Keratinocyte (primary cell): ENCODE data around the gene TTC39B. TPM values are rescaled to one million over a fixed set of nuclear protein-coding genes. Genes with fewer than 3 reads are reported as not detected.

Experiments used
- DNase-seq: peaks from one replicate; pipeline ENCODE4 v3.0.0-alpha.2; 2011; ENCODE audit warnings: low read depth, missing footprints, low spot score
- FAIRE-seq: peaks from 2 replicates; lab custom pipeline; 2011; peaks lifted over from hg19 to GRCh38; lab: Jason Lieb, UNC
- H2AFZ ChIP-seq: 2 replicates; pipeline ENCODE4 v1.6.0; 2012; ENCODE audit warnings: low read length, control low read depth, inconsistent platforms; ENCODE audit not compliant: control insufficient read depth
- H3K27ac ChIP-seq: 2 replicates; pipeline ENCODE4 v1.5.1; 2011; ENCODE audit warnings: low read length; ENCODE audit not compliant: control insufficient read depth, insufficient read depth
- H3K27me3 ChIP-seq: 3 replicates; pipeline ENCODE4 v1.6.0; 2011; ENCODE audit warnings: low read length; ENCODE audit not compliant: control insufficient read depth, insufficient read depth; ENCODE audit errors: extremely low read depth
- H3K36me3 ChIP-seq, 2 experiments: 2 replicates in 1 of 2; 3 replicates in 1 of 2; pipeline ENCODE4 v1.5.1; 2011; ENCODE audit warnings: low read length in 2 of 2, mild to moderate bottlenecking in 1 of 2; ENCODE audit not compliant: control insufficient read depth in 2 of 2, insufficient read depth in 2 of 2; ENCODE audit errors: extremely low read depth in 1 of 2
- H3K4me1 ChIP-seq: 3 replicates; pipeline ENCODE4 v1.5.1; 2011; ENCODE audit warnings: low read length; ENCODE audit not compliant: control insufficient read depth, insufficient read depth; ENCODE audit errors: extremely low read depth
- H3K4me2 ChIP-seq: 3 replicates; pipeline ENCODE4 v1.6.0; 2011; ENCODE audit warnings: low read depth, low read length; ENCODE audit not compliant: control insufficient read depth, insufficient read depth; ENCODE audit errors: extremely low read depth
- H3K4me3 ChIP-seq, 3 experiments: fragments of 200-600 bp in 1 of 3; sonication (generic) in 1 of 3; 2 replicates in 2 of 3; 3 replicates in 1 of 3; pipeline ENCODE4 v1.5.1; 2011 to 2016; ENCODE audit warnings: low read length in 3 of 3, mild to moderate bottlenecking in 3 of 3, control low read depth in 2 of 3, inconsistent platforms in 1 of 3, low read depth in 1 of 3, mixed read lengths in 1 of 3, mixed run types in 1 of 3, moderate library complexity in 1 of 3; ENCODE audit not compliant: control insufficient read depth in 2 of 3, insufficient read depth in 2 of 3; ENCODE audit errors: extremely low read depth in 1 of 3
- H3K79me2 ChIP-seq: 2 replicates; pipeline ENCODE4 v1.6.0; 2012; ENCODE audit warnings: low read length; ENCODE audit not compliant: control insufficient read depth, insufficient read depth
- H3K9ac ChIP-seq: 3 replicates; pipeline ENCODE4 v1.6.0; 2011; ENCODE audit warnings: low read length; ENCODE audit not compliant: control insufficient read depth, insufficient read depth; ENCODE audit errors: extremely low read depth
- H3K9me1 ChIP-seq: 3 replicates; pipeline ENCODE4 v1.6.0; 2011; ENCODE audit warnings: low read length; ENCODE audit not compliant: control insufficient read depth, insufficient read depth; ENCODE audit errors: extremely low read depth
- H3K9me3 ChIP-seq: 2 replicates; pipeline ENCODE4 v1.5.1; 2012; ENCODE audit warnings: low read depth, low read length; ENCODE audit not compliant: control insufficient read depth
- H4K20me1 ChIP-seq: 3 replicates; pipeline ENCODE4 v1.6.0; 2011; ENCODE audit warnings: low read length; ENCODE audit not compliant: control insufficient read depth, insufficient read depth; ENCODE audit errors: extremely low read depth
- EZH2 ChIP-seq: IDR thresholded peaks from one replicate; pipeline ENCODE4 v1.6.1; 2012; ENCODE audit warnings: inconsistent platforms, mild to moderate bottlenecking, low read length, moderate library complexity
- dilution Hi-C: fragments of 300-500 bp; cut with MboI; formaldehyde crosslinking; loops from one replicate; pipeline ENCODE4 v1.7.0; 2020; ENCODE audit warnings: low sequenced_read_pairs; ENCODE audit not compliant: extremely low pct_ligation_motif_present
- polyA plus RNA-seq, 5 experiments: library from polyadenylated mRNA; depleted of rRNA in 3 of 5; stranded (reverse) in 3 of 5; stranded (forward) in 1 of 5; unstranded in 1 of 5; fragments of >200 nt; gene quantifications; 1 replicate in 1 of 5; 2 replicates in 3 of 5; 3 replicates in 1 of 5; pipeline versions ENCODE4 v1.2.1 to v1.2.3, GENCODE V29; 2011 to 2012; ENCODE audit warnings: missing spikeins in 2 of 5, low read depth in 1 of 5, low replicate concordance in 1 of 5
- TF ChIP-seq, protein P1 (sequence below), 3 experiments: IDR thresholded peaks in 1 of 3; conservative IDR thresholded peaks in 1 of 3; optimal IDR thresholded peaks in 1 of 3; 2 replicates in 2 of 3; 3 replicates in 1 of 3; pipeline versions ENCODE3 to v1.5.1; 2011; ENCODE audit warnings: low read length in 3 of 3, mild to moderate bottlenecking in 3 of 3, moderate library complexity in 2 of 3, control low read depth in 1 of 3, inconsistent platforms in 1 of 3; ENCODE audit not compliant: insufficient read depth in 2 of 3; ENCODE audit errors: extremely low read depth in 1 of 3

The TTC39B gene
- polyA plus RNA-seq, 1 donor (not counting 4 experiments of a cell fraction or from before 2014, with no cell fraction given): 9.7 TPM

GRCh38 chr9:15333376-15333881 is 26.4 kb upstream of the TTC39B start:
- no peaks in the 10 kb centered on the region for H3K9me3 ChIP-seq
- H3K36me3 ChIP-seq: no peaks in the 10 kb centered on the region
- H3K4me2 ChIP-seq: no peak overlapping the region
- no peaks in the 10 kb centered on the region for H3K27me3 ChIP-seq
- H3K27ac ChIP-seq: no peak overlapping the region
- no peaks in the 10 kb centered on the region for H4K20me1 ChIP-seq
- FAIRE-seq (no peak), DNase-seq (no peak)
- H3K4me1 ChIP-seq: no peaks in the 10 kb centered on the region
- dilution Hi-C loops: no loop called here
- no peak overlapping the region for H3K4me3 ChIP-seq
- no peaks in the 10 kb centered on the region for H3K79me2 ChIP-seq
- H3K9me1 ChIP-seq: no peaks in the 10 kb centered on the region
- TF ChIP-seq, protein P1, sequence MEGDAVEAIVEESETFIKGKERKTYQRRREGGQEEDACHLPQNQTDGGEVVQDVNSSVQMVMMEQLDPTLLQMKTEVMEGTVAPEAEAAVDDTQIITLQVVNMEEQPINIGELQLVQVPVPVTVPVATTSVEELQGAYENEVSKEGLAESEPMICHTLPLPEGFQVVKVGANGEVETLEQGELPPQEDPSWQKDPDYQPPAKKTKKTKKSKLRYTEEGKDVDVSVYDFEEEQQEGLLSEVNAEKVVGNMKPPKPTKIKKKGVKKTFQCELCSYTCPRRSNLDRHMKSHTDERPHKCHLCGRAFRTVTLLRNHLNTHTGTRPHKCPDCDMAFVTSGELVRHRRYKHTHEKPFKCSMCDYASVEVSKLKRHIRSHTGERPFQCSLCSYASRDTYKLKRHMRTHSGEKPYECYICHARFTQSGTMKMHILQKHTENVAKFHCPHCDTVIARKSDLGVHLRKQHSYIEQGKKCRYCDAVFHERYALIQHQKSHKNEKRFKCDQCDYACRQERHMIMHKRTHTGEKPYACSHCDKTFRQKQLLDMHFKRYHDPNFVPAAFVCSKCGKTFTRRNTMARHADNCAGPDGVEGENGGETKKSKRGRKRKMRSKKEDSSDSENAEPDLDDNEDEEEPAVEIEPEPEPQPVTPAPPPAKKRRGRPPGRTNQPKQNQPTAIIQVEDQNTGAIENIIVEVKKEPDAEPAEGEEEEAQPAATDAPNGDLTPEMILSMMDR (optimal IDR thresholded peaks at IDR 0.05 in 1 of 3, IDR thresholded peaks at IDR 0.05 in 1 of 3, conservative IDR thresholded peaks at IDR 0.05 in 1 of 3; ENCODE audit: extremely low read depth in 1 of 3, insufficient read depth in 2 of 3, low read length in 3 of 3): no peak
- TF ChIP-seq EZH2: no peak
- H3K9ac ChIP-seq: no peak overlapping the region
- H2AFZ ChIP-seq: no peak overlapping the region

- DNase-seq (no peak), FAIRE-seq (no peak)
- Histone ChIP-seq H3K4me2 (no peak overlapping the region), H3K9me3 (no peaks in the 10 kb centered on the region), H3K79me2 (no peaks in the 10 kb centered on the region), H3K4me1 (no peaks in the 10 kb centered on the region), H3K36me3 (no peaks in the 10 kb centered on the region), H2AFZ (no peak overlapping the region), H3K9ac (no peak overlapping the region), H3K4me3 (no peak overlapping the region), H4K20me1 (no peaks in the 10 kb centered on the region), H3K9me1 (no peaks in the 10 kb centered on the region), H3K27me3 (no peaks in the 10 kb centered on the region), H3K27ac (no peak overlapping the region)
- dilution Hi-C loops: no loop called here
- no peak for TF ChIP-seq EZH2
- TF ChIP-seq, protein P1 (optimal IDR thresholded peaks at IDR 0.05 in 1 of 3, IDR thresholded peaks at IDR 0.05 in 1 of 3, conservative IDR thresholded peaks at IDR 0.05 in 1 of 3; ENCODE audit: extremely low read depth in 1 of 3, insufficient read depth in 2 of 3, low read length in 3 of 3): no peak
Observed at GRCh38 chr9:15332939-15333338, 25.9 kb upstream of the TTC39B start.
